GM12878 (cell line): ENCODE data around the gene NKX2-3. TPM values are rescaled to one million over a fixed set of nuclear protein-coding genes. Genes with fewer than 3 reads are reported as not detected.

Experiments used
- ATAC-seq: fragments of 200-7000 bp; cut with Tn5 transposase; 3 replicates; pipeline ENCODE4 v1.9.1; 2020; ENCODE audit warnings: mild to moderate bottlenecking, moderate library complexity
- BruUV-seq: library from RNA; stranded (reverse); fragments of 400-500 nt; replicated peaks from 2 replicates; lab custom pipeline; 2021; lab: Mats Ljungman, UMichigan
- CTCF ChIA-PET: fragments of 300-600 bp; sonication (Branson Sonifier 250); formaldehyde crosslinking; extraction: SDS; loops from one replicate; lab custom pipeline; 2021; ENCODE audit warnings: inconsistent platforms; lab: Yijun Ruan, JAX
- POLR2A ChIA-PET: fragments of 350-600 bp; formaldehyde crosslinking; extraction: SDS; loops from one replicate; lab custom pipeline; 2021; ENCODE audit warnings: inconsistent platforms; lab: Charles Lee
- RAD21 ChIA-PET: fragments of 300-600 bp; sonication (Branson Sonifier 250); formaldehyde crosslinking; loops from one replicate; lab custom pipeline; 2023; ENCODE audit warnings: antibody characterized with exemption; ENCODE audit not compliant: unreplicated experiment; lab: Charles Lee
- SMC1A ChIA-PET: fragments of 300-600 bp; sonication (Branson Sonifier 250); formaldehyde crosslinking; loops from one replicate; lab custom pipeline; 2023; ENCODE audit not compliant: unreplicated experiment, uncharacterized antibody; lab: Charles Lee
- DNase-seq: peaks from one replicate; pipeline ENCODE4 v3.0.0-alpha.2; 2011; ENCODE audit warnings: low read depth, low spot score
- FAIRE-seq: peaks from 3 replicates; lab custom pipeline; 2011; peaks lifted over from hg19 to GRCh38; lab: Jason Lieb, UNC
- H2AFZ ChIP-seq: 2 replicates; pipeline ENCODE4 v1.6.0; 2011; ENCODE audit warnings: low read depth, low read length, control low read depth; ENCODE audit not compliant: control insufficient read depth
- H3K27ac ChIP-seq: 2 replicates; pipeline ENCODE4 v1.5.1; 2011; ENCODE audit warnings: control low read depth; ENCODE audit not compliant: control insufficient read depth, insufficient read depth
- H3K27me3 ChIP-seq, 2 experiments: replicated peaks in 1 of 2; 2 replicates each; pipeline versions ENCODE4 v1.6.0 to v1.6.1; 2011; ENCODE audit warnings: low read length in 1 of 2; ENCODE audit not compliant: control insufficient read depth in 2 of 2, insufficient read depth in 2 of 2
- H3K36me3 ChIP-seq, 2 experiments: 2 replicates each; pipeline ENCODE4 v1.5.1; 2011; ENCODE audit warnings: low read length in 1 of 2; ENCODE audit not compliant: control insufficient read depth in 2 of 2, insufficient read depth in 2 of 2
- H3K4me1 ChIP-seq: 2 replicates; pipeline ENCODE4 v1.6.1; 2011; ENCODE audit warnings: mild to moderate bottlenecking, low read length, moderate library complexity, mixed read lengths; ENCODE audit not compliant: control insufficient read depth, insufficient read depth
- H3K4me2 ChIP-seq: 2 replicates; pipeline ENCODE4 v1.6.0; 2011; ENCODE audit warnings: control low read depth; ENCODE audit not compliant: control insufficient read depth, insufficient read depth
- H3K4me3 ChIP-seq: fragments of 200-600 bp; sonication (generic); 2 replicates; pipeline ENCODE4 v1.5.1; 2016
- H3K79me2 ChIP-seq: 2 replicates; pipeline ENCODE4 v1.6.0; 2011; ENCODE audit warnings: low read length; ENCODE audit not compliant: control insufficient read depth, insufficient read depth
- H3K9ac ChIP-seq: 2 replicates; pipeline ENCODE4 v1.8.0; 2011; ENCODE audit warnings: low read length, control low read depth, mixed read lengths; ENCODE audit not compliant: control insufficient read depth, insufficient read depth
- H3K9me3 ChIP-seq: replicated peaks from 3 replicates; pipeline ENCODE4 v1.5.1; 2011; ENCODE audit warnings: mild to moderate bottlenecking, low read length; ENCODE audit not compliant: control insufficient read depth, insufficient read depth
- H4K20me1 ChIP-seq: 2 replicates; pipeline ENCODE4 v1.6.0; 2011; ENCODE audit not compliant: control insufficient read depth, insufficient read depth
- BHLHE40 ChIP-seq, 2 experiments: fragments of 450-650 bp in 1 of 2; IDR thresholded peaks; 2 replicates each; pipeline ENCODE4 v1.6.1; 2011 to 2017; ENCODE audit warnings: low read depth in 2 of 2, borderline replicate concordance in 1 of 2, improper control_type of control experiment in 1 of 2, low read length in 1 of 2, mild to moderate bottlenecking in 1 of 2
- EP300 ChIP-seq, 2 experiments: fragments of 150-350 bp in 1 of 2; IDR thresholded peaks; 2 replicates each; pipeline ENCODE4 v1.6.1; 2011 to 2012; ENCODE audit warnings: low read depth in 2 of 2, low read length in 2 of 2, borderline replicate concordance in 1 of 2, improper control_type of control experiment in 1 of 2, inconsistent platforms in 1 of 2; ENCODE audit not compliant: control insufficient read depth in 1 of 2
- GATAD2B ChIP-seq: fragments of 450-650 bp; conservative IDR thresholded peaks from 2 replicates; pipeline ENCODE4 v1.6.1; 2017; ENCODE audit warnings: low read depth, mild to moderate bottlenecking, moderate library complexity
- HDGF ChIP-seq: fragments of 450-650 bp; IDR thresholded peaks from 2 replicates; pipeline ENCODE4 v1.6.1; 2016; ENCODE audit warnings: antibody characterized with exemption
- IRF4 ChIP-seq: IDR thresholded peaks from 2 replicates; pipeline ENCODE4 v1.6.1; 2011; ENCODE audit warnings: low read depth, low read length
- JUND ChIP-seq: IDR thresholded peaks from 2 replicates; pipeline ENCODE4 v1.6.1; 2012; ENCODE audit warnings: low read depth, mild to moderate bottlenecking, low read length, improper control_type of control experiment, moderate library complexity
- MYC ChIP-seq: IDR thresholded peaks from 2 replicates; pipeline ENCODE4 v1.6.1; 2011; ENCODE audit warnings: mild to moderate bottlenecking, low read length, moderate library complexity, inconsistent platforms; ENCODE audit not compliant: insufficient read depth, insufficient replicate concordance, insufficient read length, severe bottlenecking
- NBN ChIP-seq: fragments of 450-650 bp; IDR thresholded peaks from 2 replicates; pipeline ENCODE4 v1.6.1; 2016
- NR2F1 ChIP-seq: fragments of 450-650 bp; conservative IDR thresholded peaks from 2 replicates; pipeline ENCODE4 v1.6.1; 2017; ENCODE audit warnings: mild to moderate bottlenecking
- PKNOX1 ChIP-seq: fragments of 450-650 bp; IDR thresholded peaks from 2 replicates; pipeline ENCODE4 v1.6.1; 2016; ENCODE audit warnings: mild to moderate bottlenecking
- PML ChIP-seq: IDR thresholded peaks from 2 replicates; pipeline ENCODE4 v1.6.1; 2012; ENCODE audit warnings: low read length, inconsistent platforms
- USF1 ChIP-seq: IDR thresholded peaks from 2 replicates; pipeline ENCODE4 v1.6.1; 2011; ENCODE audit warnings: borderline replicate concordance, low read depth, mild to moderate bottlenecking, moderate library complexity, mixed read lengths, low read length; ENCODE audit not compliant: insufficient read depth; ENCODE audit errors: extremely low read length
- WGBS: methylation state at CpG from one replicate; pipeline ENCODE4 v1.1.6; 2016; ENCODE audit warnings: low lambda C conversion rate; ENCODE audit not compliant: insufficient replicate concordance, insufficient coverage; ENCODE audit errors: missing lambda C conversion rate; 5-methylcytosine and 5-hydroxymethylcytosine counted together
- in situ Hi-C: fragments of 300-500 bp; cut with MboI; formaldehyde crosslinking; loops from 9 replicates; pipeline ENCODE4 v1.14.3; 2018; ENCODE audit warnings: mixed read lengths
- intact Hi-C: fragments of 100-400 bp; cut with micrococcal nuclease; formaldehyde crosslinking; loops from one replicate; pipeline ENCODE4 v1.14.2; 2022; ENCODE audit not compliant: unreplicated experiment
- polyA plus RNA-seq, 11 experiments: library from polyadenylated mRNA; depleted of rRNA in 4 of 11; unstranded in 6 of 11; stranded (reverse) in 5 of 11; fragments of >200 nt; fragmentation: Nextera tagmentation in 4 of 11; fragmentation: Illumina TruSeq in 1 of 11; extraction: Ambion mirVana in 4 of 11; extraction: Trizol in 1 of 11; gene quantifications; 1 replicate in 1 of 11; 2 replicates in 10 of 11; pipeline versions ENCODE4 v1.2.1 to v1.2.3, GENCODE V29; 2011 to 2016; ENCODE audit warnings: inconsistent platforms in 2 of 11, missing spikeins in 2 of 11, low read depth in 1 of 11
- total RNA-seq, 4 experiments: library from RNA; depleted of rRNA in 3 of 4; stranded (reverse); fragments of >200 nt in 3 of 4; fragmentation: Illumina TruSeq in 1 of 4; extraction: Trizol in 1 of 4; gene quantifications; 2 replicates each; pipeline versions ENCODE4 v1.2.1 to v1.2.3, GENCODE V29; 2013 to 2021

Gene NKX2-3
- total and polyA plus RNA-seq, 10 of the 15 experiments (the other 5 are each of a cell fraction or from before 2014, with no cell fraction given), result not detected

DNA sequence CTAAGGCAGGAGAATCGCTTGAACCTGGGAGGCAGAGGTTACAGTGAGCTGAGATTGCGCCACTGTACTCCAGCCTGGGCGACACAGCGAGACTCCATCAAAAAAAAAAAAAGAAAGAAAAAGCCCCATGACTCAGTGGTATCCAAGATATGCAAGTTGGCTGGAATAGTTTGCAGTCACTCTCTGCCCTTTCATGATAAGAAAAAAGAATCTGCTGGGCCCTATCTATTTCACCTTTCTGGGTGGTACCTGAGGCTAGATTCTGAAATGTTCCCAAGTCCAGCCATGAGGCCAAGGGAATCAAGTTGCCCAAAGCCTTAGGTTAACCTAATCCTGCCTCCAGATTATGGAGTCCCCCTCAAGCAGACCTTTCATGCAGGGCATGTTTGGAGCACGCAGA, 24.3 kb downstream of the NKX2-3 start:
- 95% methylated on average over 2 of the region's 5 CpGs for WGBS
- Histone ChIP-seq H3K79me2 (no peaks in the 10 kb centered on the region), H3K36me3 (no peaks in the 10 kb centered on the region), H3K27me3 (peaks cover 0 to 2% of the 10 kb centered on the region in 2 experiments; a peak in 2 of 4 replicates), H3K9me3 (no peaks in the 10 kb centered on the region), H3K9ac (no peak overlapping the region), H3K4me1 (peaks cover 17% of the 10 kb centered on the region), H3K27ac (no peak overlapping the region), H3K4me3 (no peak overlapping the region), H2AFZ (no peak overlapping the region), H4K20me1 (no peaks in the 10 kb centered on the region), H3K4me2 (no peak overlapping the region)
- no peak for TF ChIP-seq BHLHE40 (IDR thresholded peaks at IDR 0.05; ENCODE audit: borderline replicate concordance in 1 of 2, low read depth in 2 of 2, low read length in 1 of 2)
- no peak for TF ChIP-seq MYC
- ChIA-PET CTCF (interaction anchor here (0.9 to 11.1 kb wide), 5 partner anchors 8 to 164 kb away, joined by 3 to 201 read pairs (median 42); no protein-coding TSS in a partner anchor), RAD21 (interaction anchor here (0.6 to 1.2 kb wide), 5 partner anchors 58 to 182 kb away, joined by 3 read pairs; no protein-coding TSS in a partner anchor), SMC1A (interaction anchor here (0.8 to 1.7 kb wide), 3 partner anchors 55 to 64 kb away, joined by 3 to 7 read pairs (median 3); no protein-coding TSS in a partner anchor), POLR2A (no interaction called here)
- BruUV-seq, result no TSS peak
- intact Hi-C loops (loop anchor here (2.0 kb wide), 2 partner anchors 120 to 154 kb away; no protein-coding TSS in a partner anchor), in situ Hi-C loops (no loop called here)
- FAIRE-seq (no peak), DNase-seq (no peak), ATAC-seq (no peak)

- Histone ChIP-seq H3K4me2 (no peak overlapping the region), H3K9ac (no peak overlapping the region), H3K4me3 (no peak overlapping the region), H3K27ac (no peak overlapping the region), H3K79me2 (no peaks in the 10 kb centered on the region), H2AFZ (no peak overlapping the region), H3K9me3 (no peaks in the 10 kb centered on the region), H4K20me1 (no peaks in the 10 kb centered on the region), H3K4me1 (peaks cover 17% of the 10 kb centered on the region), H3K36me3 (no peaks in the 10 kb centered on the region), H3K27me3 (no peaks in the 10 kb centered on the region; a peak in 1 of 4 replicates)
- no TSS peak for BruUV-seq
- intact Hi-C loops (no loop called here), in situ Hi-C loops (no loop called here)
- no peak for ATAC-seq
- DNase-seq, result no peak
- WGBS, result 34% methylated on average over 4 of the region's 4 CpGs
- FAIRE-seq, result no peak
- ChIA-PET RAD21 (interaction anchor here (0.9 kb wide), 1 partner anchor 122 kb away, joined by 4 read pairs; no protein-coding TSS in a partner anchor), POLR2A (no interaction called here), SMC1A (interaction anchor here (0.6 to 3.0 kb wide), 6 partner anchors 53 to 152 kb away, joined by 3 to 16 read pairs (median 5); partner anchors contain the start of gene GOT1), CTCF (interaction anchor here (0.6 to 11.1 kb wide), 10 partner anchors 8 to 152 kb away, joined by 3 to 201 read pairs (median 4); partner anchors contain the start of gene GOT1)
- no peak for TF ChIP-seq IRF4
- TF ChIP-seq HDGF, result no peak
- no peak for TF ChIP-seq JUND
- no peak for TF ChIP-seq GATAD2B
- no peak for TF ChIP-seq PML
- no peak for TF ChIP-seq PKNOX1
- no peak for TF ChIP-seq EP300 (IDR thresholded peaks at IDR 0.05; ENCODE audit: borderline replicate concordance in 1 of 2, control insufficient read depth in 1 of 2, low read depth in 2 of 2, low read length in 2 of 2)
- TF ChIP-seq NR2F1, result no peak
- TF ChIP-seq NBN, result no peak
- no peak for TF ChIP-seq USF1
These were observed 26.0 kb downstream of the NKX2-3 start for GRCh38 chr10:99558708-99559107.
